ENCODE data around the gene CAMTA1.

CAMTA1 gene

DNA sequence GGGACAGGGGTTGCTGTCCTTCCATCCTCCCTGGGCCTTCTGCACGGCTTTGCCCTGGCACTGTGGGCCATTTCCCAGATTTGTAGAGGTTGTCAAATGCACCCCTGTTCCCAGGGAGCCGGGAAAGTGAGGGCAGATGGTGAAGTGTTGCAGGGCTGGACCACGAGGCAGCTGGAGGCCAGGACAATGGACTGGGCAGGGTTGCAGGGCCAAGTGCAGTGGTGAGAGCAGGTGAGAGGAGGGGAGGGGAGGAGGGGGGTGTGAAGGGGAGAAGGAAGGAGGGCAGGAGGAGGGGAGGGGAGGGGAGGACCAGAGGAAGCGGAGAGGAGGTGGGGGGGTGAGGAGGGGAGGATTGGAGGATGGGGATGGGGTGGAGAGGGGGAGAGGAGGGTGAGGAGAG is 443.9 kb downstream of the CAMTA1 start:
- no peak for DNase-seq (ENCODE audit: low read depth)
- TF ChIP-seq, protein P1, sequence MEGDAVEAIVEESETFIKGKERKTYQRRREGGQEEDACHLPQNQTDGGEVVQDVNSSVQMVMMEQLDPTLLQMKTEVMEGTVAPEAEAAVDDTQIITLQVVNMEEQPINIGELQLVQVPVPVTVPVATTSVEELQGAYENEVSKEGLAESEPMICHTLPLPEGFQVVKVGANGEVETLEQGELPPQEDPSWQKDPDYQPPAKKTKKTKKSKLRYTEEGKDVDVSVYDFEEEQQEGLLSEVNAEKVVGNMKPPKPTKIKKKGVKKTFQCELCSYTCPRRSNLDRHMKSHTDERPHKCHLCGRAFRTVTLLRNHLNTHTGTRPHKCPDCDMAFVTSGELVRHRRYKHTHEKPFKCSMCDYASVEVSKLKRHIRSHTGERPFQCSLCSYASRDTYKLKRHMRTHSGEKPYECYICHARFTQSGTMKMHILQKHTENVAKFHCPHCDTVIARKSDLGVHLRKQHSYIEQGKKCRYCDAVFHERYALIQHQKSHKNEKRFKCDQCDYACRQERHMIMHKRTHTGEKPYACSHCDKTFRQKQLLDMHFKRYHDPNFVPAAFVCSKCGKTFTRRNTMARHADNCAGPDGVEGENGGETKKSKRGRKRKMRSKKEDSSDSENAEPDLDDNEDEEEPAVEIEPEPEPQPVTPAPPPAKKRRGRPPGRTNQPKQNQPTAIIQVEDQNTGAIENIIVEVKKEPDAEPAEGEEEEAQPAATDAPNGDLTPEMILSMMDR (IDR thresholded peaks at IDR 0.05; ENCODE audit: insufficient read depth, low read depth, low read length, missing control alignments): no peak
- H3K4me3 ChIP-seq (ENCODE audit: low read depth, low read length): no peak overlapping the region

DNA sequence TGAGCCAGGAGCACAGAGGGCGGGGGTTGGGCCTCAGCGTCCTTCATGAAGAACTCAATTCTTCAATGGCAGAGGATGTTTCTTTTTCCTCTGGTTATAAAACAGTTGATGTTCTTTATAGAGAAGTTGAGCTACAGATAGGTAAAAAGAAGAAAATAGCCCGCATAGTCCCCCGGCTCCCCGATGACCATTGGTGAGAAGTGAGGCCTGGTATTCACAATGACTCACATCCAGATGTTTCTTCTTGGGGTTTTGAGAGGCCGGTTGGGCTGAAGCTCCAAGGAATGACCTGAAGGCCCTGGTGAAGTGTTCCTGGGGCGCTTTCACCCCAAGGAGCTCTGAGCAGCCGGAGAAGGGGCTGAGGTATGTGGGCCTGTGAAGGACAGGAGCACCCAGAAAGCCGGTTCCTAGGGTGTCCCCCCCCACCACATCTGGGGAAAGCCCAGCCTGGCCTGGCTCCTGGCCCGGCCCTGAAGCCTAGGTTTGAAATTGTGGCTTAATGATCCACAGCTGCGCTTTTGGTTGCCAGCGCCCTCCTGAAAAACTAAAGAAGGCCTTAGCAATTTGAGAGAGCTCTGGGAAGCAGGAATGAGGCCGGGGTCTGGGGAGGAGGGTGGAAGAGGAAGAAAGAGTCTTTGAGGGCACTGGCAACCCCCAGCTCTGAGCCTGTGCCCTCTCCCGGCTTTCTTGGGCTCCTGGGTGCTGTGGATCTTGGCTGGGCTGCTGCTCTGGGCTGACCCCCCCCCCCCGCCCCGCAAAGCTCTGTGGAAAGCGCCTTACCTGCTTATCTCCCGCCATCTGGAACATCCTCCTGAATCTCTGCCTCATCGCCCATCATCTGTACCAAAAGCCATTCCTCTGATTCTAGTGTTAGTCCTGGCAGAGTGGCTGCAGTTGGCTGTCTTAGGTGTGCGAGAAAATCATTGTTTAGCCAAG is 444.7 kb downstream of the CAMTA1 start:
- TF ChIP-seq, protein P1 (IDR thresholded peaks at IDR 0.05; ENCODE audit: insufficient read depth, low read depth, low read length, missing control alignments): no peak
- H3K4me3 ChIP-seq (ENCODE audit: low read depth, low read length): no peak overlapping the region
- DNase-seq (ENCODE audit: low read depth): no peak

DNA sequence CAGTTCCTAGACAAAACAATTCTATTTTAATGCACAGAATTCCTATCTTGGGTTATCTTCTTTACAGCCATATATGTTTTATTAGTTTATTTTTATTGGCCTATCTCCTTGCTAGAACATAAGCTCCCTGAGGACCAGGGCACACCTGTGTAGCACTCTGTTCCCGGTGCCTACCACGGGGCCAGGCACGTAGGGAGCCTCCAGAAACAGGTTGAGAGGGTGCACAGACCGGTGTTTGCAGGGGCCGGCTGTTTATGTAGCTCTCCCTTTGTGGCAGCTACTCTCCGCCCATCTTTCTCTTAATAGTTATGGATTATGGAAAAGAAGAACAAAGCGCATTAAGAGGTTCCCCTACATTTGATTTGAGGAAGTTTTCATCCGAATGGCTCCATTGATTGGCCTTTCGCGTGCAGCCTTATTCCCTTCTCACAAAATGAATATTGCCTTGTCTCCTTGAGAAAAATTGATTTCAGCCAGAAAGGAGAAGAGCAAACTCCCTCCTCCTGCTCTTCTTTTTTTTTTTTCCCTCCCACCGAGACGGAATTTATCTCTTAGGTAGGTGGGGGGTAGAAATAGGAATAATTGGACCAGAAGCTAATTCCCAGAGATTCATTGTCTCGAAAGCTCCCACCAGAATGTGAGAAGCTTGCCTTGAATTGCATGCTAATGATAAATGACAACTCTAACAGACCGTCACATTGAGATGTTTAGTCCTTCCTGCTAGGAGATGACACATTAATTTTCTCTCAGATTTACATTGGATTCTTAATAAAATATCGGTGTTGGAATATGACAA is 447.4 kb downstream of the CAMTA1 start:
- TF ChIP-seq, protein P1 (IDR thresholded peaks at IDR 0.05; ENCODE audit: insufficient read depth, low read depth, low read length, missing control alignments): no peak
- H3K4me3 ChIP-seq (ENCODE audit: low read depth, low read length): no peak overlapping the region
- DNase-seq (ENCODE audit: low read depth): no peak

DNA sequence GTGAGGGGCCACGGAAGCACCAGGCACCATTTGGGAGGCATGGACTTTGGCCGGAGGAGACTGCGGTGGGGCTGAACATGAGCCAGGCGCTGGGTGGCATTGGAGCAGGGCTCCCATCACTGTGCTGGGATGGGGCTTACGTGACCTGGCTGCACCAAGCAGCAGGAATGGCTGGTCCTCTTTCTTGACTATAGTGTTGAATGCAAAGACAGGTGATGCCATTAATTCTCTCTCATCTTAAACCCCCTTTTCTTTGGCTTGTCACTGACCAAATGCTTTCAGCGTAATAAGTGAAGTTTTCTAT is 447.9 kb downstream of the CAMTA1 start:
- H3K4me3 ChIP-seq (ENCODE audit: low read depth, low read length): no peak overlapping the region
- TF ChIP-seq, protein P1 (IDR thresholded peaks at IDR 0.05; ENCODE audit: insufficient read depth, low read depth, low read length, missing control alignments): no peak
- DNase-seq (ENCODE audit: low read depth): no peak

DNA sequence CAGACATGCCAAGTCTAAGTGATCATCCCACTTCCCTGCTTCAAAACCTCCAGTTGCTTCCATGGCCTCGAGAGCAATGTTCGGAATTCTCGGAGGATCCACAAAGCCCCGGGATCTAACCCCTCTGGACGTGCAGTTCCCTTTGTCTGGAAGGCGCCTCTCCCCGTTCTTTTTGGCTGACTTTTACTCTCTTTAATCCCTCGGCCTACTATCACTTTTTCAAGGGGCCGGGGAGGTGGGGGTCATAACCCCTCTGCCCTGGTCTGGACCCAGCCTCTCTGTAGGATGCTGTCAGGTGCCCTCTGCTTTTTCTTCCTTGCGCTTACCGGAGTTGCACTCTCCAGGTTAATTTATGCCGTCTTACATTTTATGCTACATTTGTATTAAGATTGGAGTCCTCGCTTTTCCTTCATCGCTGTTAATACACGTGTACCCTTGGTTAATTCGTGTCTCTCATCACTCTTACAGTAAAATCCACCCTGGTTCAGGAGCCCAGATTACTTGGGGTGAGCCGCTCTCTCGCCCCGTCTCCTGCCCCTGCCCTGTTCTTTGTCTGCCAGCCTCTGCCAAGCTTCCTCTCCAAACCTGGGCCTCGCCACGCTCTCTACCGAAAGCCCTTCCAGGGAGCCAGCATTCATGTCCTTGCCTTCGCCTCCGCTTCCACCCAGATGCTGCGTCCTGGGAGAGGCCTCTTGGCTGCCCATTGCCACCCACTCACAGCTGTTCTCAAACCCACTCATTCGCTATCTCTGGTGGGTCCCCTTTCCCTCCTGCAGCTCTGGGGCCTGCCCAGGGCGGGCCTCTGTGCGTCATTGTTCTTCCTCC is 448.6 kb downstream of the CAMTA1 start:
- DNase-seq (ENCODE audit: low read depth): no peak
- TF ChIP-seq, protein P1 (IDR thresholded peaks at IDR 0.05; ENCODE audit: insufficient read depth, low read depth, low read length, missing control alignments): no peak
- H3K4me3 ChIP-seq (ENCODE audit: low read depth, low read length): no peak overlapping the region

DNA sequence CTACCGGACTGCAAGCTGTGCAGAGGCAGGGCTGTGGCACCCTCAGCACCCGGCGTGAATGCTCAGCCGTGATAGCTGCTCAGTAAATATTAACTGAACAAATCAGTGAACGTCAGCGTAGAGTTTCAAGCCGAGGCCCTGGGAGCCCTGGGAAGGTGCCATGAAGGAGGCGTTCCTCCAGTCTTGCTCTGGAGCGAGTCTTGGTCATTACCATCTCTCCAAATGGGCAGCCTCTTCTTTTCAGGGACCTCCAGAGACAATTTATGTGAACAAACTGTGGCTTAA is 449.2 kb downstream of the CAMTA1 start:
- TF ChIP-seq, protein P1 (IDR thresholded peaks at IDR 0.05; ENCODE audit: insufficient read depth, low read depth, low read length, missing control alignments): no peak
- H3K4me3 ChIP-seq (ENCODE audit: low read depth, low read length): no peak overlapping the region
- no peak for DNase-seq (ENCODE audit: low read depth)

All from GM12865 (cell line).